NCI-H187 treated with DMSO at 0.1 percent for 48 hours (cell line): Measurements from ENCODE around the gene FOXI3.

Experiments used
- DNase-seq: peaks from one replicate; lab custom pipeline; 2025; lab: John Stamatoyannopoulos, UW

Gene FOXI3

GRCh38 chr2:88452565-88452905 is at the start of gene FOXI3:
Gene FOXI3 (minus strand): TSS chr2:88452693. CDS start chr2:88452535, 158 bp downstream.
- no peak for DNase-seq

- no peak for DNase-seq
Measured at GRCh38 chr2:88500691-88501090, 48.2 kb upstream of the FOXI3 start.

GRCh38 chr2:88499204-88499603 is 46.7 kb upstream of the FOXI3 start:
- DNase-seq = no peak

GRCh38 chr2:88493481-88493880 is 41.0 kb upstream of the FOXI3 start:
- DNase-seq = no peak

- no peak for DNase-seq
Measured at GRCh38 chr2:88492002-88492401, 39.5 kb upstream of the FOXI3 start.

GRCh38 chr2:88489181-88489580 is 36.7 kb upstream of the FOXI3 start:
- DNase-seq = no peak

GRCh38 chr2:88483200-88483599 is 30.7 kb upstream of the FOXI3 start:
- no peak for DNase-seq

GRCh38 chr2:88481691-88482336 is 29.3 kb upstream of the FOXI3 start:
- DNase-seq = peak; percentile 18

- no peak for DNase-seq
Measured at GRCh38 chr2:88472811-88473210, 20.3 kb upstream of the FOXI3 start.

- DNase-seq = no peak
Measured at GRCh38 chr2:88471083-88471942, 18.8 kb upstream of the FOXI3 start.

- no peak for DNase-seq
Measured at GRCh38 chr2:88469202-88470114, 17.0 kb upstream of the FOXI3 start.

GRCh38 chr2:88464153-88464552 is 11.7 kb upstream of the FOXI3 start:
- no peak for DNase-seq

GRCh38 chr2:88458633-88459032 is 6.1 kb upstream of the FOXI3 start:
- DNase-seq = no peak

- DNase-seq = no peak
Measured at GRCh38 chr2:88452980-88453582, 588 bp upstream of the FOXI3 start.

- no peak for DNase-seq
Measured at GRCh38 chr2:88451811-88452564, 505 bp downstream of the FOXI3 start.

GRCh38 chr2:88450925-88451810 is 1.3 kb downstream of the FOXI3 start:
- no peak for DNase-seq

- DNase-seq = no peak
Measured at GRCh38 chr2:88450186-88450585, 2.3 kb downstream of the FOXI3 start.

- no peak for DNase-seq
Measured at GRCh38 chr2:88448248-88448647, 4.2 kb downstream of the FOXI3 start.

GRCh38 chr2:88443353-88443938 is 9.0 kb downstream of the FOXI3 start:
- no peak for DNase-seq

GRCh38 chr2:88442473-88442872 is 10.0 kb downstream of the FOXI3 start:
- no peak for DNase-seq
